H1 (cell line): Measurements from ENCODE around the gene YIPF1. TPM values are rescaled to one million over a fixed set of nuclear protein-coding genes. Genes with fewer than 3 reads are reported as not detected.

Experiments
- polyA plus RNA-seq, 7 experiments: library from polyadenylated mRNA; depleted of rRNA in 3 of 7; stranded (reverse) in 5 of 7; unstranded in 2 of 7; fragments of >200 nt in 5 of 7; fragments of 200-250 nt in 2 of 7; gene quantifications; 1 replicate in 5 of 7; 2 replicates in 1 of 7; 4 replicates in 1 of 7; pipeline versions ENCODE4 v1.2.1 to v1.2.3, GENCODE V29; 2011 to 2013; ENCODE audit warnings: missing spikeins in 2 of 7, mixed read lengths in 2 of 7
- small RNA-seq: library from polyadenylated mRNA; stranded (forward); fragments of <200 nt; extraction: miRNeasy Mini kit (QIAGEN cat#:217004); gene quantifications from one replicate; pipeline ENCODE3, GENCODE V24; 2013; ENCODE audit not compliant: insufficient read depth
- total RNA-seq: library from RNA; stranded (reverse); fragmentation: NEBNext Ultra II Directional; extraction: Animal tissue kit (Norgen Biotek cat#: 25700); gene quantifications from 2 replicates; pipeline ENCODE4 v1.2.1, GENCODE V29; 2021

Gene YIPF1
- total and polyA plus RNA-seq, 2 of the 8 experiments (the other 6 are each of a cell fraction or from before 2014, with no cell fraction given), result 31.8 to 53.7 TPM

Small RNA genes lying within 50 kb of the gene (small RNA-seq; reads per million reads assigned to genes)
- not detected for gene AL049745.1

Other genes starting within 250 kb of the YIPF1 start
- 0.21 and 0.22 TPM in 2 replicates for gene GLIS1, start 150.6 kb downstream of the YIPF1 start, total RNA-seq
- 0.15 and 0.17 TPM in 2 replicates for gene GLIS1, start 150.6 kb downstream of the YIPF1 start, polyA plus RNA-seq (2011; rRNA removed)
- 57.0 and 62.9 TPM in 2 replicates for gene NDC1, start 51.5 kb downstream of the YIPF1 start, total RNA-seq
- 38.5 and 66.1 TPM in 2 replicates for gene NDC1, start 51.5 kb downstream of the YIPF1 start, polyA plus RNA-seq (2011; rRNA removed)
- gene DIO1, start 4.4 kb upstream of the YIPF1 start, total RNA-seq, result not detected in 2 replicates
- gene DIO1, start 4.4 kb upstream of the YIPF1 start, polyA plus RNA-seq (2011; rRNA removed), result 0.14 and 0.39 TPM in 2 replicates
- 29.7 and 36.3 TPM in 2 replicates for gene IFT25, start 55.9 kb upstream of the YIPF1 start, total RNA-seq
- gene IFT25, start 55.9 kb upstream of the YIPF1 start, polyA plus RNA-seq (2011; rRNA removed), result 11.3 and 15.0 TPM in 2 replicates
- gene LRRC42, start 56.6 kb upstream of the YIPF1 start, total RNA-seq, result 54.1 and 54.6 TPM in 2 replicates
- gene LRRC42, start 56.6 kb upstream of the YIPF1 start, polyA plus RNA-seq (2011; rRNA removed), result 30.4 and 38.2 TPM in 2 replicates
- gene LDLRAD1, start 128.4 kb upstream of the YIPF1 start, total RNA-seq, result not detected in 2 replicates
- gene LDLRAD1, start 128.4 kb upstream of the YIPF1 start, polyA plus RNA-seq (2011; rRNA removed), result not detected in 2 replicates
- gene TMEM59, start 163.4 kb upstream of the YIPF1 start, total RNA-seq, result 123 and 139 TPM in 2 replicates
- 71.2 and 116 TPM in 2 replicates for gene TMEM59, start 163.4 kb upstream of the YIPF1 start, polyA plus RNA-seq (2011; rRNA removed)
- gene TCEANC2, start 163.8 kb upstream of the YIPF1 start, total RNA-seq, result 6.4 and 8.2 TPM in 2 replicates
- gene TCEANC2, start 163.8 kb upstream of the YIPF1 start, polyA plus RNA-seq (2011; rRNA removed), result 4.0 and 4.2 TPM in 2 replicates